ENCODE data around the gene GGT5.
A peak's percentile ranks its signal among the peaks of the same experiment; 100 is the strongest.
"Not testable (repeated sequence)": the region's sequence is repeated elsewhere in the genome, so short reads cannot be mapped to it uniquely, and the experiment has no call there.

The GGT5 gene

DNA sequence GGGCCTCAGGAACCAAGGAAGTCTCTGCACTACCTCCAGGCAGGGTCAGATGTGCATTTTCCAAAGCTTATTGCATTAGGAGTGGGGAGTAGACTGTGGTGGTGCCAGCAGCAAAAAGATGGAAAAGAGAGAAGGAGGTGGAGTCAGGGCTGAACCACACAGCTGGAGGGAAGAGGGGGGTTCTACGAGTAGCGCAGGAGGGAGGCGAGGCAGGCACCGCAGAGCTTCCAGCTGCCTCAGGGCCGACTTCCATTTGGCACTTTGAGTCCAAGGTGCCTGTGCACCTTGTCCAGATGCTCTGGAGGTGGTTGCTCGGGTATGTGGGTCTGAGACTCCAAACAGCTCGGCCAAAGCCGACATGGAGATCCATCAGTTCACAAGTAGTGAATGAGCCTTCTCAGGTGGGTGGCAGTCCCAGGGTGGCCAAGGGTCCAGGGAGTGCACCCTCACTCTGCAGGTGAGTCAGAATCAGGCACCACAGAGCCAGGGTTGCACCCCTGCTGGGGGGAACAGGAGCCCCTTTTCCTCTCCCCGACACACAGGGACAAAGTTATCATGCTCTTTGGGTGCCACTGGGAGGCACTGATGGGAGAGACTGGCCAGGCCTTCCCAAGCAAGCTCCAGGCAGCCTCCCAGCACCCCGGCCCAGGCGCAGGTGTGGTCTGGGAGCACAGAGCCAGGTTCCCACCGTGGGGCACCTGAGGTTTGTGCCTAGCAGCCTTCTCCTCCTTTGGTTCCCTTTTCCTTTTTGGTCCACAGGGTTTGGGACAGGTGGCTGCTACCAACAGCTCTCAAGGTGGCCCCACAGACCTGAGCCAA lies 30.2 kb downstream of the GGT5 start:
- TF ChIP-seq, protein P1, sequence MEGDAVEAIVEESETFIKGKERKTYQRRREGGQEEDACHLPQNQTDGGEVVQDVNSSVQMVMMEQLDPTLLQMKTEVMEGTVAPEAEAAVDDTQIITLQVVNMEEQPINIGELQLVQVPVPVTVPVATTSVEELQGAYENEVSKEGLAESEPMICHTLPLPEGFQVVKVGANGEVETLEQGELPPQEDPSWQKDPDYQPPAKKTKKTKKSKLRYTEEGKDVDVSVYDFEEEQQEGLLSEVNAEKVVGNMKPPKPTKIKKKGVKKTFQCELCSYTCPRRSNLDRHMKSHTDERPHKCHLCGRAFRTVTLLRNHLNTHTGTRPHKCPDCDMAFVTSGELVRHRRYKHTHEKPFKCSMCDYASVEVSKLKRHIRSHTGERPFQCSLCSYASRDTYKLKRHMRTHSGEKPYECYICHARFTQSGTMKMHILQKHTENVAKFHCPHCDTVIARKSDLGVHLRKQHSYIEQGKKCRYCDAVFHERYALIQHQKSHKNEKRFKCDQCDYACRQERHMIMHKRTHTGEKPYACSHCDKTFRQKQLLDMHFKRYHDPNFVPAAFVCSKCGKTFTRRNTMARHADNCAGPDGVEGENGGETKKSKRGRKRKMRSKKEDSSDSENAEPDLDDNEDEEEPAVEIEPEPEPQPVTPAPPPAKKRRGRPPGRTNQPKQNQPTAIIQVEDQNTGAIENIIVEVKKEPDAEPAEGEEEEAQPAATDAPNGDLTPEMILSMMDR (IDR thresholded peaks at IDR 0.05; ENCODE audit: low read depth, low read length, missing control alignments), result no peak
- no peak overlapping the region for H3K4me3 ChIP-seq (replicated peaks; ENCODE audit: low read depth, low read length)
- no peak for DNase-seq (ENCODE audit: extremely low read depth, low read depth)

DNA sequence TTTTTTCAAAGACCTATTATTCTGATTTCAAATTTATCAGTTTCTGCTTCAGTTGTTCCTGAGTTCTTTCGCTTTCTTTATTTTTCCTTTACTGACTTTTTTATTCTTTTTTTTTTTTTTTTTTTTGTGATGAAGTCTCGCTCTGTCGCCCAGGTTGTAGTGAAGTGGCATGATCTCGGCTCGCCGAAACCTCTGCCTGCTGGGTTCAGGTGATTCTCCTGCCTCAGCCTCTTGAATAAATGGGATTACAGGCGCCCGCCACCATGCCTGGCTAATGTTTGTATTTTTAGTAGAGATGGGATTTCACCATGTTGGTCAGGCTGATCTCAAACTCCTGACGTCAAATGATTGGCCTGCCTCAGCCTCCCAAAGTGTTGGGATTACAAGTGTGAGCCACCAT lies 31.8 kb downstream of the GGT5 start:
- DNase-seq (ENCODE audit: extremely low read depth, low read depth), result not testable (repeated sequence)

DNA sequence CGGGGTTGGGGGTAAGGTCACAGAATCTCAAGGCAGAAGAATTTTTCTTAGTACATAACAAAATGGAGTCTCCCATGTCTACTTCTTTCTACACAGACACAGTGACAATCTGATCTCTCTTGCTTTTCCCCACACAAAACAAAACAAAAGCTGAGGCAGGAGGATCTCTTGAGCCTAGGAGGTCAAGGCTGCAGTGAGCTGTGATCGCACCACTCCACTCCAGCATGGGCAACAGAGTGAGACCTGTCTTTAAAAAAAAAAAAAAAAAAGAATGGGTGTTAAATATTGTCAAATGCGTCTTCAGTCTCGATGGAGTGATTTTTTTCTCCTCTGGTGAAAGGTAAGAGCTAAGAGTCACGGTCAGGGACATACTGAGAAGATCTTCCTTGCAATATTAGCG lies 33.2 kb downstream of the GGT5 start:
- not testable (repeated sequence) for DNase-seq (ENCODE audit: extremely low read depth, low read depth); H3K4me3 ChIP-seq (replicated peaks; ENCODE audit: low read depth, low read length)

More for the DNA sequence above, 31.8 kb downstream of the GGT5 start:
- H3K4me3 ChIP-seq (replicated peaks; ENCODE audit: low read depth, low read length), result not testable (repeated sequence)

DNA sequence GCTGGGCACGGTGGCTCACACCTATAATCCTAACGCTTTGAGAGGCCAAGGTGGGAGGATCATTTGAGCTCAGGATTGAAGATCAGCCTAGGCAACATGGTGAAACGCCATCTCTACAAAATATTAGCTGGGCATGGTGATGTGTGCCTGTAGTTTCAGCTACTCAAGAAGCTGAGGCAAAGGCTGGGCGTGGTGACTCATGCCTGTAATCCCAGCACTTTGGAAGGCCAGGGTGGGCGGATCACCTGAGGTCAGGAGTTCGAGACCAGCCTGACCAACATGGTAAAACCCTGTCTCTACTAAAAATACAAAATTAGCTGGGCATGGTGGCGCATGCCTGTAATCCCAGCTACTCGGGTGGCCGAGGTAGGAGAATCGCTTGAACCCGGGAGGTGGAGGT lies 34.5 kb downstream of the GGT5 start:
- DNase-seq (ENCODE audit: extremely low read depth, low read depth); H3K4me3 ChIP-seq (replicated peaks; ENCODE audit: low read depth, low read length): not testable (repeated sequence)

DNA sequence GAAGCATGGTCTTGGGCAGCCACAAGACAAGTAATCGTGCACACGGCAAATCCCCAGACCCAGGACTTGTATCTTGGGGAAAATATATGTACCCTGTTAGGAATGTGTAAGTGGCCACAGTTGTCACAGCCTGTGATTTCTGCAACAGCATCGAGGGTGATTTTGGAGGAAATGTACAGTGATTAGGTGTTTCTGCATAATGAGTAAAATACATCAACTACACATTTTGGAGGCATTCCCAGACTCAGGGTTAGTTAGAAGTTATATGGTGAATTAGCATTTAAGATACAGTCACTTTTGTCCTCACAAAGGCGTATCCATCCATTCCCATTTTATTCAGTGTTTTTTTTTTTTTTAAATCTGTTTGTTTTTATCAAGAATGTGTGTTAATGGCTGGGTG lies 35.2 kb downstream of the GGT5 start:
- no peak overlapping the region for H3K4me3 ChIP-seq (replicated peaks; ENCODE audit: low read depth, low read length)
- no peak for DNase-seq (ENCODE audit: extremely low read depth, low read depth)
- TF ChIP-seq, protein P1 (IDR thresholded peaks at IDR 0.05; ENCODE audit: low read depth, low read length, missing control alignments), result no peak

DNA sequence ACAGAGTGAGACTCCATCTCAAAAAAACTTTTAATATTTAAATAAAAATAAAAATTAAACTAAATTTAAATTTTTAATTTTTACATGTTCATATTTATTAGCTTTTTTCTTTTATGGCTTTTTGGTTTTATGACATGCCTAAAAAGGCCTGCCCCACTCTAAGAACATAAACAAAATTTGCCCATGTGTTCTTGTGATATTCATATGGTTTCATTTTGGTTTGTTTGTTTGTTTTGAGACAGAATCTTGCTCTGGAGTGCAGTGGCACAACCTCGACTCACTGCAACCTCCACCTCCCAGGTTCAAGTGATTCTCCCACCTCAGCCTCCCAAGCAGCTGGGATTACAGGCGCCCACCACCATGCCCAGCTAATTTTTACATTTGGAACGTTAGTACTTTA lies 35.9 kb downstream of the GGT5 start:
- H3K4me3 ChIP-seq (replicated peaks; ENCODE audit: low read depth, low read length), result no peak overlapping the region
- DNase-seq (ENCODE audit: extremely low read depth, low read depth), result no peak
- TF ChIP-seq, protein P1 (IDR thresholded peaks at IDR 0.05; ENCODE audit: low read depth, low read length, missing control alignments), result no peak

DNA sequence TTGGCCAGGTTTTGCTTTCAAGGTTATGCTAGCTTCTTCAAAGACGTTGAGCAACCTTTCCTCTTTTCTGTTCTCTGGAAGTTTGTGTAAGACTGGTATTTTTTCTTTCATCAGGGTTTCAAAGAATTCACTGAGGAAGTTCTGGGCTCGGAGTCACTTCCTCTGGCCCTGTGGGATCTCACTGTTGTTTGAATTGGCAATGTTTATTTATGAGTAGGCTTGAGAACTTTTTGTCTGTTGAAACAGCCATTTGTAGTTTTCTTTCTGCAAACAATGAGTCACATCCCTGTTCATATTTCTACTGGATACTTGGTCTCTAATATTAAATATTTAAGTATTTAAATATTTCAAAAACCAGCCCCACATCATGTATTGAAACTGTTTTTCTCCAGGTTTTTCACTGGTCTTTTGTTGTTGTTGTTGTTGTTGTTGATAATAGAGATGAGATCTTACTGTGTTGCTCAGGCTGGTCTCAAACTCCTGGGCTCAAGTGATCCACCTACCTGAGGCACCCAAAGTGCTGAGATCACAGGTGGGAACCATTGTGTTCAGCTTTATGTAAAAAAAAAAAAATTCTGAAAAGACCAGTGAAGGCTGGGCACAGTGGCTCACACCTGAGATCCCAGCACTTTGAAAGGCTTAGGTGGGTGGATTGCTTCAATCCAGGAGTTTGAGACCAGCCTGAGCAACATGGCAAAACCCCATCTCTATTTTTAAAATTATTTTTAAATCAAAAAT lies 36.7 kb downstream of the GGT5 start:
- no peak overlapping the region for H3K4me3 ChIP-seq (replicated peaks; ENCODE audit: low read depth, low read length)
- DNase-seq (ENCODE audit: extremely low read depth, low read depth), result peak; percentile 48
- TF ChIP-seq, protein P1 (IDR thresholded peaks at IDR 0.05; ENCODE audit: low read depth, low read length, missing control alignments), result no peak

DNA sequence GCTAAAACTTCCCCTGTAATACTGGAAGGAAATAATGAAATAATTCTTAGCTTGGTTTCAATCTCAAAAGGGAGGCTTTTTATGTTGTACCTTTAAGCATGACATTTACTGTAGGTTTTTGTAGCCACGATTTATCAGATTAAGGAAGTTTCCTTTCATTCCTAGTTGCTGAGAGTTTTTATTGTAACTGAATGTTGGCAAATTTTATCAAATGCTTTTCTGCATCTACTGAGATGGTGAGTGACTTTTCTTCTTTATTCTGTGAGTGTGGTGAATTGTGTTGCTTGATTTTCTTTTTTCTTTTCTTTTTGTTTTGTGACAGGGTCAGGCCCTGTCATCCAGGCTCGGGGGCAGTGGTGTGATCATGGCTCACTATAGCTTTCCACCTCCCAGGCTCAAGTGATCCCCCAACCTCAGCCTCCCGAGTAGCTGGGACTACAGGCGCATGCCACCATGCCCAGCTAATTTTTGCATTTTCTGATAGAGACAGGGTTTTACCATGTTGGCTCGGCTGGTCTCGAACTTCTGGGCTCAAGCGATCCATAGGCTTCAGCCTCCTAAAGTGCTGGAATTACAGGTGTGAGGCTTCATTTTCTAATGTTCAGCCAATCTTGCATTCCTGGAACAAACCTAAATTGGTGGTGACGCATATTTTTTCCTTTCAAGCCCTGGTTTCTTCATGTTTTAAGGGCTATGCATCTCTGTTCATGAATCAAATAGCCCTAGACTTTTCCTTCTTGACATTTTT lies 37.4 kb downstream of the GGT5 start:
- no peak for DNase-seq (ENCODE audit: extremely low read depth, low read depth)
- TF ChIP-seq, protein P1 (IDR thresholded peaks at IDR 0.05; ENCODE audit: low read depth, low read length, missing control alignments), result no peak
- 0 out of 2 replicates have a peak overlapping the region, but pooled peaks have one; percentile 3 for H3K4me3 ChIP-seq (replicated peaks; ENCODE audit: low read depth, low read length)

DNA sequence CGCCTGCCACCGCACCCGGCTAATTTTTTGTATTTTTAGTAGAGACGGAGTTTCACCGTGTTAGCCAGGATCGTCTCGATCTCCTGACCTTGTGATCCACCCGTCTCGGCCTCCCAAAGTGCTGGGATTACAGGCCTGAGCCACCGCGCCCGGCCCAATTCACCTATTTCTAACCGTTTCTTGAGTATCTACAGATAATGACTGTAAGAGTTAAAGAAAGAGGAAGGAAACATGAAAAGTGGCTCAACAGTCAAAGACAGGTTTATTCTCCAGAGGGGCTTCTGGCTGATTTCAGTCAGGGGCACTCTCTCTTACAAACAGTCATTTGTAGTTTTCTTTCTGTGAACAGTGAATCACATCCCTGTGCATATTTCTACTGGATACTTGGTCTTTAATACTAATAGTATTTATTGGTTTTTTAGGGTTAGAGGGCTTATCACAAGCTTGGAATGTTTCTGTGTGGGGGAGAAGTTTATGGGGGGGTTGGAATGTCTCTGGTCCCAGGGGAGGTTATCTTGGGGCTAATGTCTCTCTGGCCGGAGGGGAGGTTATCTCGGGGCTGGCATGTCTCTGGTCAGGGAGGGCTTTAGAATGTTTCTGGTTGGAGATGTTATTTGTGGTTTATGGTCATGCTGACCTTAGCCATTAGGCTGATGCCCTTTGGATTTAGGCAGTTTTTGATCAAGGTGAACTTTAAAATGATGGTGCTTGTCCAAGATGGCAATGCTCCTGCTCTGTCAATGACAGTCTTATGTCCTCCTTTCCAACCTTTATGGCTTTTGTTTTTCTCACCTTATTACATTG lies 38.2 kb downstream of the GGT5 start:
- not testable (repeated sequence) for H3K4me3 ChIP-seq (replicated peaks; ENCODE audit: low read depth, low read length); DNase-seq (ENCODE audit: extremely low read depth, low read depth)

All from HFF-Myc (cell line).